ENCODE results near the gene SPTLC1.
A peak's percentile ranks its signal among the peaks of the same experiment; 100 is the strongest.
"Not testable (repeated sequence)": the region's sequence is repeated elsewhere in the genome, so short reads cannot be mapped to it uniquely, and the experiment has no call there.

SPTLC1 gene

DNA sequence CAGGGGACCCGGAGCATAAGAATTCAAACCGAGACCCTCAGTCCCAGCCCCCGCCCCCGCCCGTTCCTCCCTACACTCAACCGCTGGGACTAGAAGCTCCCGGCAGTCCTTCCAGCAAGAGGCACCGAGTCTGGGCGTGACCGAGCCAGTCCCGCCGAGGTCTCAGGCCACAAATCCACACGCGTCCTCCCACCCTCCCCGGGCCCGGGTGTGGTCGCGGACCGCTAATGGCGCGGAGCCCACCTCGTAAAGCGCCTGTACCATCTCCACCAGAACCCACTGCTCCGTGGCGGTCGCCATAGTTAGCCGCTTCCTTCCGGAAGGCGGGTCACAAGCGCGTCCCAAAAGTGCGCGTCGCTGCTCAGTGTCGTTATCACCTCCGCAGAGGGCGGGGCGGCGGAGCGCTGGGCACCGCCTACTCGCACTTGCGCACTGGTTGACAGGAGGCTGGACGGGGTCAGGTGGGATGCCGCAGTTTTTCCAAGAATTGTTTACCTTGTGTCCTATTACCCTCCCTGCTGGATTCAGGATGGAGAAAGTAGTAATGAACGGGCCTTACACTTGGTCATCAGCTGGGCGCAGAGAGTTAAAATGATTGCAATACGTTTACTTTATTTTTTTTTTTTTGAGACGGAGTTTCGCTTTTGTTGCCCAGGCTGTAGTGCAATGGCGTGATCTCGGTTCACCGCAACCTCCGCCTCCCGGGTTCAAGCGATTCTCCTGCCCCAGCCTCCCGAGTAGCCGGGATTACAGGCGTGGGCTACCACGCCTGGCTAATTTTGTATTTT lies at the start of gene SPTLC1:
SPTLC1 (minus strand) TSS at position 343 of the 788 bp plus-strand sequence; CDS start at position 300, 43 bp downstream.
- peak; percentile 94 for DNase-seq (ENCODE audit: low spot score)

DNA sequence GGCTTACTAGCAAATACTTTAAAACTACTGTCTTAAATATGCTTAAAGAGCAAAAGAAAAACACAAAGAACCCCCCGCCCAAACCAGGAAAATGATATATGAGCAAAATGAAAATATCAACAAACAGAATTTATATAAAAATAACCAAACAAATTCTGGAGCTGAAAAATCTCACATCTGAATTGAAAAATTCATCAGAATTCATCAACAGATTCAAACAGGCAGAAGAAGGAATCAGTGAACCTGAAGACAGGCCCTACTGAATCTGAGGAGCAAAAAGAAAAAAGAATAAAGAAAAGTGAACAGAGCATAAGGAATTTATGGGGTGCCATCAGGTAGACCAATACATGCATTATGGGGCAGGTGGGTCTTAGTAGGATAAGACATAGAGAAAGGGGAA lies 49.8 kb upstream of the SPTLC1 start:
- no peak for DNase-seq (ENCODE audit: low spot score)

DNA sequence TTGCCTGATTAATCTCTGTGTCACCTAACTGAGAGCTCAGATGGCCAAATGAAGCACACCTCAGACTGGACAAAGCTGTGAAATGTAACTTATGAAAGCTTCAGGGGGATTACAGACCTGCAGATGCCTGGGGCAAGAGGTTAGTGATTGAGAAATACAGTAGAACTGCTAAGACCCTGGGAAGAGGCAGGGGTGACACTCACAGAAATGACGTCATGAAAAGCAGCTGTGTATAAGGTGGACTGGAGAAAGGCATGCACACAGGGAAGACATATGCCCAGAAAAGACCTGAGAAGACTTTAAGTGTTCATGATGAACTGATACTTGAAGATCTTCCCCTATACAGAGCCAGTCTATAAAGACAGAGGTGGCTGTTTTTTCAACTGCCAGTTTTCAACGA lies 49.3 kb upstream of the SPTLC1 start:
- no peak for DNase-seq (ENCODE audit: low spot score)

DNA sequence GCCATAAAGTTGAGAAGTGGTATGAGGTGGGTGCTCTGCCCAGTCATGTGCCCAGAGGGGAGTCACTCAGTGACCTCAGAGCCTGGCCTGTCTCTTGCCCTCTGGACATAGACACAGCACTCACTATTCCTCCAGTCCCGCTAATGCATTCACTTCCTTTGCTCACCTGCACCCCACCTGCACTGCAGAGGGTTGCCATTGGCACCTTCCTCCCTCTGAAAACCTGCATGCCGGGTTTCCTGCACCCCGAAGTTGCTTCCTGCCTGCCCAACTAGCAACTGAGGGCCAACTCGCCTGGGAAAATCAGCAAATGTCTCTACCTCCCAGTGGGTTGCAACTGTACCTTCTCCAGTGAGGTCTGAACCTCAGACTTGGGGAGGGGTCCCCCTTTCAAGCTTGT lies 48.1 kb upstream of the SPTLC1 start:
- DNase-seq (ENCODE audit: low spot score) = no peak

GRCh38 chr9:92160786-92161185 lies 45.6 kb upstream of the SPTLC1 start:
- no peak for DNase-seq (ENCODE audit: low spot score)

- DNase-seq (ENCODE audit: low spot score) = no peak
Measured at GRCh38 chr9:92159058-92159457, 43.8 kb upstream of the SPTLC1 start.

- DNase-seq (ENCODE audit: low spot score) = no peak
Measured at GRCh38 chr9:92158097-92158601, 42.9 kb upstream of the SPTLC1 start.

DNA sequence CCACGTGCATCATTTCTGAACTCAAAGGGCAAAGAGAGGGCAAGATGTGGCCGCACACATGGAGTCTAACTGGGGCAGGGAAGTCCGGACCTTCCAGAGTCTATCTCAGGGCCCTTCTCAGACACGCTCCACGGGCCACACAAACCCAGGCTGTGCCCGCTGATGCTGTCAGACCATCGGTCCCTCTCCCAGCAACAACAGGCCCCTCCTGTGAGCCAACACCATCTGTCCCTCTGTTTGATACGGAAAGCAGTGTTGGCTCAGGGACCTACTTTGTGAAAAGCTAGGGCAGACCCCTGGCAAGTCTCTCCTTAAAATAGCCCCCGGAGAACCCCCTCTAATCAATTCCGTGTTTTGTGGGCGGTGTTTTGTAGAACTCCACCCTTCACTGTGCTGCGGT lies 40.5 kb upstream of the SPTLC1 start:
- not testable (repeated sequence) for DNase-seq (ENCODE audit: low spot score)

DNA sequence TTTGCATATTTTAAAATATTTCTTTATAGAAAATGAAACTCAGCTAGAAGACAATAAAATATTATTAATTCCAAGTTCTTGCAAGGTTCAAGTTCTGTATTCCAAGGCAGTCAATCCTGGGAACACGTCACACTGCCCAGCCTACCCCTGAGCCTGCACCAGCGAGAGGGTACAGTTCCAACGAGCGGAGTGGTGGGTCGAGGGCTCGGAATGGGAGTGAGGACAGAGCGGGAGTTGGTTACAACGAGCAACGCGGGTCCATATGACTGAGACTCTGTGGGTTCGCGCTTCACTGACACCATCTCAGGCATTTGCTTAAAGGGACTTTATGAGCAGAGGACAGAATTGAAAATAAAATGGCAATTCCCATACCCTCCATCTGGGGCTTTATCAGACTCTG lies 40.0 kb upstream of the SPTLC1 start:
- no peak for DNase-seq (ENCODE audit: low spot score)

DNA sequence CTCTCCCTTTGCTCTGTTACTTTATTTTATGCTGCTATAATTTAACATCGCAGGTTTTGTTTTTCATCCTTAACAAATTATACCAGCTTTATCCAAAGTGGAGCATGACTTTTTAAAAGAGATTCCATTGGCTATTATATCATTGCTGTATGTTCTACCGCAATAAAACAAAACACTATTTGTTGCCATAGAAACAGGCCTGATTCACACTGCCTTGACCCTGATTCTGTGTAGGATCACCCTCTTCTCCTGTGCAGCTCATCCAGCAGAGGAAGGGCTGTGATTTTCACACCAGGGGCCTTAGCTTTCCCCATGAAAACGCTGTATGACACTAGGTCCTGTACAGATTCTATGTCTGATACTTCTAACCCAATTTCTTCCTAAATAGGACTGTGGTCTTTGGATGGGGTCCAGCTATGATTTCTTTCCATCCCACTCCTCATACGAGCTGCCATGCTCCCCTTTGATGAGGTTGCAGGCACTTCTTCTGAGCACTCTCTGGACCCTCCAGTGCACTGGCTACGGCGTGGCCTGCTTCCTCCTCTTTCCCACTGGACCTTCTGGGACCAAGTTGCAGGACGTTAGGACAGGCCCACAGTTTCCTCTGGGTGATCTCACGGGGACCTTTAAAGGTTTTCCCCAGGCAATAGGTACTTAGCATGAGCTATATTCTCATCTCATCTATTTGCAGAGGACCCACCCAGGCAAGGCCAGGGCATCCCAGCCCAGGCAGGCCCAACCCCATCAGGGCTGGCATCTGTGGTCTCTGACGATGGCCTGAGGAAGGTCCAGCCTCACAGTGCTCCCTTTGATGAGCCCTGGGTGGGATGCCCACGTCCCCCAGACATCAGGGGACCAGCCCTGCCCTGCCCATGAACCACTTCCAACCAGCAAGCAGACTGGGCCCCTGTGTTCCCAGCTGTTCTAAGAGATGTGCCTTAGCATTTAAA lies 38.5 kb upstream of the SPTLC1 start:
- not testable (repeated sequence) for DNase-seq (ENCODE audit: low spot score)

GRCh38 chr9:92151691-92152393 lies 36.6 kb upstream of the SPTLC1 start:
- DNase-seq (ENCODE audit: low spot score) = no peak

DNA sequence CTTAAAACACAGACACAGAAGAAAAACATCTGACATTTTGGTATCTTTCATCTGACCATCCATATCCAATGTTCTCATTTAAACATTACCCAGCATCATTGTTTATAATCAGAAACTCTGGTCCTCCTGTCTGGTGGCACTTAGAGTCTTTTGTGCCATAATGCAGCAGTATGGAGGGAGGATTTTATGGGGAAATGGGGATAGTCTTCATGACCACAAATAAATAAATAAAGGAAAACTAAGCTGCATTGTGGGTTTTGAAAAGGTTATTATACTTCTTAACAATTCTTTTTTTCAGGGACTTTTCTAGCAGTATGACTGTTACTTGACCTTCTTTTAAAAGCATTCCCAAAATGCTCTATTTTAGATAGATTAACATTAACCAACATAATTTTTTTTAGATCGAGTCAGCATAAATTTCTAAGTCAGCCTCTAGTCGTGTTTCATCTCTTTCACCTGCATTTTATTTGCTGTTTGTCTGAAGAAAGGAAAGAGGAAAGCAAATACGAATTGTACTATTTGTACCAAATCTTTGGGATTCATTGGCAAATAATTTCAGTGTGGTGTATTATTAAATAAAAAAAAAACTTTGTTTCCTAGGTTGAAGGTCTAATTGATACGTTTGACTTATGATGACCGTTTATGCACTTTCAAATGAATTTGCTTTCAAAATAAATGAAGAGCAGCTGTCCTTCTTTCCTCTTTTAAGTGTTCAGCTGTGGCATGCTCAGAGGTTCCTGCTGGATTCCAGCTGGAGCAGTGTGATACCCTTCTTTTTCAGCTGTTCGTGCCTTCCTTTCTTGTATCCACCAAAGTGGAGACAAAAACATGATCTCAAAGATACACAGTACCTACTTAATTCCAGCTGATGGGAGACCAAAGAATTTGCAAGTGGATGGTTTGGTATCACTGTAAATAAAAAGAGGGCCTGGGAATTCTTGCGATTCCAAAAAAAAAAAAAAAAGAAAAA lies 35.6 kb upstream of the SPTLC1 start:
- DNase-seq (ENCODE audit: low spot score) = not testable (repeated sequence)

GRCh38 chr9:92147852-92148180 lies 32.6 kb upstream of the SPTLC1 start:
- no peak for DNase-seq (ENCODE audit: low spot score)

- DNase-seq (ENCODE audit: low spot score) = no peak
Measured at GRCh38 chr9:92147030-92147851, 32.0 kb upstream of the SPTLC1 start.

GRCh38 chr9:92146610-92147009 lies 31.4 kb upstream of the SPTLC1 start:
- DNase-seq (ENCODE audit: low spot score) = no peak

DNA sequence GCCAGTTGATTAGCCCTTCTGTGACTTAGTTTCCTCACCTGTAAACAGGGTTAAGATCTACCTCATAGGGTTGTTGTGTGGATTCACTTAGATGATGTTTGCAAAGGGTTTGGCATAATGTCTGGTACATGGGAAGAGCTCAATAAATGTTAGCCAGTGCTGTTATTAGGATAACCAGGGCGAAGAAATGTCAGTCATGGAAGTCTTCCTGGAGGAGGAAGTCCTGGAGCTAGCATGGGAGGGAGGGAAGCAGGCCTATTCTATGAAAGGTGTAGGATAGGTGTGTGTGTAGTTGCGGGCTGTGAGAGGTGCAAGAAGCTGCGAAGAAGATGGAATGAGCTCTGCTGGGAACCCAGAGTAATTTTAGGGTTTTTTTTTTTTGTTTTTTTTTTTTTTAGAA lies 30.6 kb upstream of the SPTLC1 start:
- DNase-seq (ENCODE audit: low spot score) = not testable (repeated sequence)

DNA sequence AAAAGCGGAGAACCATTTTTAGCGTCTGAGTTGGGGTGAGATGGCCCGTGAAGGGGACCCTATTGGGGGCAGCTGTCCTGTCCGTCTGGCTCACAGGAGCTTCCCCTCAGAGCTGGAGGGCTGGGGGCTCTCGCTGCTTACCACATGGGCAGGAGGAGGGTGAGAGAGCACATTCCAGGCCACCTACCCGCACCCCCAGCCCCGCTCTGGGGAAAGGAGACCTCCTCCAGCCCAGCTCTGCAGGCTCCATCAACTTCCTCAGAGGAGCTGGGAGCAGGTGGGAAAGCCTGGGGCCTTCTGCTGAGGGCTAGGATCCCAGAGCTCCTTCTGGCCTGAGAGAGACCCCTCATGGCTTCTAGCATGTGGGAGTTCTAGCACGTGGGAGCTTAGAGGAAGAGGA lies 27.1 kb upstream of the SPTLC1 start:
- DNase-seq (ENCODE audit: low spot score) = no peak

DNA sequence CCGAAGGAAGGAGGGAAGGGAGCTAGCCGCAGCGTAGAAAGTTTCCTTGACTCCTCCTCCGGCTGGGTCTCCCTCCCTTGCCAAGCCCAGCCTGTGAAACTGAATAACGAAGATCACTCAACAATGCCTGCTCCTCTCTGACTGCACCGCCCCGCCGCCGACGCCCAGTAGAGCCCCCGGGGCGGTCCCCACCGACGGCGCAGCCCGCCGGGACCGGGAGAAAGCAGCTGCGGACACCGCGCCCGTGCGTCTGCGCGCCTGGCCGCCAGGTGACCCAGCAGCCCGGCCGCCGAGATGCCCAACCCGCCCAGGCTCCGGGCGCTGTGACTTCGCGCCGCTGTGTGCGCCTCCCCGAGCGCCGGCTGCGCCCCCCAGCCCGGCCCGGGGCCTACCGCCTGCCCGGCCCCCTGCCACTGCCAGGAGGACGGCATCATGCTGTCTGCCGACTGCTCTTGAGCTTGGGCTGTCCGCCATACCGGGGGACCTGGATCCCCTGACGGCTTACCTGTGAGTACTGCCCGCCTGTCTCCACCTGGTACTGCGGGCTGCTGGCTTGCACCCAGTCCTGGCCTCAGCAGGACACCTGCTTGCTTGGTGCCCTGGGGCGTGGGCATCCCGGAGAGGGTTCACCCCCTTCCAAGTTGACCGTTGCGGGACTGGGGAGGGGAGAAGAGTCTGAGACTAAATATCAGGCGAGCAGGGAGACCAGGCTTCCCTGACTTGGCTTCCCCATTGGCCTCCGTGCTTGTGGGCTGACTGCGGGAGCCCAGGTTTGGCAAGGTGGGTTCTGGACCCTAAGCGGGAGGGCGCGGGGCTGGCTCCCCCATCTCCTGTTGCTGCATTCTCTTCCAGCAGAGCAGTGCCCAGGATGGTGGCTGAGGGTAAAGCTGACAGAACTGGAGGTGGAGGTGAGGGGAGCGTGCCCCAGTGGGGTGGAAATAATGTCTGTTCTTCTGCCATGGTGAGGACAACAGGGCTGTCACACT lies 26.2 kb upstream of the SPTLC1 start:
- no peak for DNase-seq (ENCODE audit: low spot score)

GRCh38 chr9:92140754-92141143 lies 25.5 kb upstream of the SPTLC1 start:
- no peak for DNase-seq (ENCODE audit: low spot score)
